SK-N-SH (cell line): ENCODE measurements around the gene FAM181A. TPM values are rescaled to one million over a fixed set of nuclear protein-coding genes. Genes with fewer than 3 reads are reported as not detected.

ENCODE experiments used
- CTCF ChIA-PET: fragments of 300-600, 350-600 bp; formaldehyde crosslinking; extraction: SDS; loops from one replicate; lab custom pipeline; 2021; lab: Yijun Ruan, JAX
- POLR2A ChIA-PET: fragments of 350-600 bp; sonication (Branson Sonifier 250); formaldehyde crosslinking; extraction: SDS; loops from one replicate; lab custom pipeline; 2020; ENCODE audit warnings: antibody characterized with exemption, inconsistent platforms; lab: Yijun Ruan, JAX
- DNase-seq: peaks from one replicate; pipeline ENCODE4 v3.0.0; 2012
- H2AFZ ChIP-seq: fragments of 200-600 bp; sonication (generic); 2 replicates; pipeline ENCODE4 v1.8.1; 2016; ENCODE audit warnings: antibody characterized with exemption, mild to moderate bottlenecking, low read depth
- H3F3A ChIP-seq: fragments of 200-600 bp; sonication (generic); replicated peaks from 2 replicates; pipeline ENCODE3; 2016; ENCODE audit warnings: antibody characterized with exemption, mild to moderate bottlenecking; ENCODE audit not compliant: insufficient read depth
- H3K27ac ChIP-seq, 2 experiments: fragments of 200-500 bp in 1 of 2; fragments of 200-600 bp in 1 of 2; sonication (Bioruptor generic) in 1 of 2; sonication (generic), shearing (Covaris generic) in 1 of 2; 2 replicates each; pipeline versions ENCODE4 v1.5.1 to v1.6.1; 2014 to 2016; ENCODE audit warnings: low read depth in 2 of 2, inconsistent platforms in 1 of 2, low read length in 1 of 2, mild to moderate bottlenecking in 1 of 2, mixed read lengths in 1 of 2
- H3K27me3 ChIP-seq: fragments of 200-600 bp; sonication (generic), shearing (Covaris generic); 2 replicates; pipeline ENCODE4 v1.6.1; 2016; ENCODE audit warnings: mixed run types; ENCODE audit not compliant: insufficient read depth
- H3K36me3 ChIP-seq, 2 experiments: fragments of 200-500 bp in 1 of 2; fragments of 200-600 bp in 1 of 2; sonication (Bioruptor generic) in 1 of 2; sonication (generic) in 1 of 2; replicated peaks in 1 of 2; 2 replicates each; pipeline versions ENCODE3 to v1.5.1; 2014 to 2016; ENCODE audit warnings: low read length in 1 of 2, mild to moderate bottlenecking in 1 of 2; ENCODE audit not compliant: insufficient read depth in 2 of 2, control insufficient read depth in 1 of 2
- H3K4me1 ChIP-seq, 2 experiments: fragments of 200-500 bp in 1 of 2; fragments of 200-600 bp in 1 of 2; sonication (Bioruptor generic) in 1 of 2; sonication (generic), shearing (Covaris generic) in 1 of 2; 2 replicates each; pipeline versions ENCODE4 v1.5.1 to v1.6.1; 2014 to 2016; ENCODE audit warnings: low read depth in 1 of 2, low read length in 1 of 2, mixed run types in 1 of 2; ENCODE audit not compliant: insufficient read depth in 2 of 2, control insufficient read depth in 1 of 2
- H3K4me2 ChIP-seq: fragments of 200-600 bp; sonication (generic), shearing (Covaris generic); 2 replicates; pipeline ENCODE4 v1.6.1; 2017; ENCODE audit warnings: mixed run types
- H3K4me3 ChIP-seq, 2 experiments: fragments of 200-500 bp in 1 of 2; fragments of 200-600 bp in 1 of 2; sonication (Bioruptor generic) in 1 of 2; sonication (generic), shearing (Covaris generic) in 1 of 2; 2 replicates each; pipeline versions ENCODE4 v1.5.1 to v1.8.1; 2014 to 2016; ENCODE audit warnings: low read depth in 2 of 2, inconsistent platforms in 1 of 2, low read length in 1 of 2, mild to moderate bottlenecking in 1 of 2, mixed read lengths in 1 of 2, moderate library complexity in 1 of 2
- H3K79me2 ChIP-seq: fragments of 200-600 bp; sonication (generic); 2 replicates; pipeline ENCODE4 v1.8.1; 2017; ENCODE audit warnings: mild to moderate bottlenecking; ENCODE audit not compliant: insufficient read depth
- H3K9ac ChIP-seq: fragments of 200-600 bp; sonication (generic); 2 replicates; pipeline ENCODE4 v1.6.1; 2017; ENCODE audit warnings: mixed run types
- H3K9me2 ChIP-seq: fragments of 200-600 bp; sonication (generic); 2 replicates; pipeline ENCODE4 v1.6.1; 2017; ENCODE audit warnings: mixed run types
- H3K9me3 ChIP-seq: fragments of 200-600 bp; sonication (generic); 2 replicates; pipeline ENCODE4 v1.6.1; 2017; ENCODE audit warnings: mixed run types, mild to moderate bottlenecking, moderate library complexity
- H4K20me1 ChIP-seq: fragments of 200-600 bp; sonication (generic); 2 replicates; pipeline ENCODE4 v1.6.1; 2017; ENCODE audit warnings: mild to moderate bottlenecking, mixed run types; ENCODE audit not compliant: insufficient read depth
- ELF1 ChIP-seq: IDR thresholded peaks from 2 replicates; pipeline ENCODE4 v1.4.0; 2012
- EP300 ChIP-seq, 2 experiments: IDR thresholded peaks; 2 replicates each; pipeline versions ENCODE4 v1.4.0 to v1.6.1; 2012; ENCODE audit warnings: borderline replicate concordance in 1 of 2, low read depth in 1 of 2, low read length in 1 of 2
- EZH2phosphoT487 ChIP-seq: fragments of 200-600 bp; sonication (generic); IDR thresholded peaks from 2 replicates; pipeline ENCODE4 v1.6.1; 2017; ENCODE audit warnings: low read depth, mixed run types, mild to moderate bottlenecking, antibody characterized with exemption, moderate library complexity, borderline replicate concordance
- FOSL2 ChIP-seq: IDR thresholded peaks from 2 replicates; pipeline ENCODE4 v1.4.0; 2012; ENCODE audit warnings: low read depth, mild to moderate bottlenecking, moderate library complexity, borderline replicate concordance
- GABPA ChIP-seq: IDR thresholded peaks from 2 replicates; pipeline ENCODE4 v1.4.0; 2012; ENCODE audit warnings: low read depth, mild to moderate bottlenecking
- GATA2 ChIP-seq: sonication (generic); formaldehyde crosslinking; IDR thresholded peaks from 2 replicates; pipeline ENCODE4 v1.5.0; 2020; ENCODE audit warnings: mild to moderate bottlenecking, missing genetic modification reagents
- JUND ChIP-seq: IDR thresholded peaks from 2 replicates; pipeline ENCODE4 v1.4.0; 2012
- MEF2A ChIP-seq: IDR thresholded peaks from 2 replicates; pipeline ENCODE4 v1.4.0; 2012; ENCODE audit warnings: low read depth, borderline replicate concordance
- MXI1 ChIP-seq: IDR thresholded peaks from 2 replicates; pipeline ENCODE4 v1.6.1; 2012; ENCODE audit warnings: mild to moderate bottlenecking, low read depth, low read length, improper control_type of control experiment
- NFIC ChIP-seq: IDR thresholded peaks from 2 replicates; pipeline ENCODE4 v1.4.0; 2012; ENCODE audit warnings: borderline replicate concordance
- POLR2AphosphoS5 ChIP-seq: IDR thresholded peaks from 2 replicates; pipeline ENCODE4 v1.6.1; 2012; ENCODE audit warnings: low read depth, low read length
- RAD21 ChIP-seq: IDR thresholded peaks from 2 replicates; pipeline ENCODE4 v1.6.1; 2012; ENCODE audit warnings: mild to moderate bottlenecking, low read length
- RCOR1 ChIP-seq: fragments of 150-350 bp; IDR thresholded peaks from 2 replicates; pipeline ENCODE4 v1.6.1; 2017; ENCODE audit warnings: antibody characterized with exemption, low read length
- REST ChIP-seq: IDR thresholded peaks from 2 replicates; pipeline ENCODE4 v1.6.1; 2012; ENCODE audit warnings: mild to moderate bottlenecking, low read depth, low read length, moderate library complexity
- RXRA ChIP-seq: IDR thresholded peaks from 2 replicates; pipeline ENCODE4 v1.4.0; 2012; ENCODE audit warnings: low read depth, mild to moderate bottlenecking, borderline replicate concordance
- SIN3A ChIP-seq: IDR thresholded peaks from 2 replicates; pipeline ENCODE4 v1.6.1; 2012; ENCODE audit warnings: low read depth, mild to moderate bottlenecking, low read length, moderate library complexity, borderline replicate concordance
- TAF1 ChIP-seq: IDR thresholded peaks from 2 replicates; pipeline ENCODE4 v1.6.1; 2012; ENCODE audit warnings: low read depth, mild to moderate bottlenecking, low read length, moderate library complexity, borderline replicate concordance
- TEAD4 ChIP-seq: IDR thresholded peaks from 2 replicates; pipeline ENCODE4 v1.4.0; 2012; ENCODE audit warnings: mild to moderate bottlenecking, borderline replicate concordance; ENCODE audit not compliant: insufficient read depth
- WGBS: methylation state at CpG from one replicate; pipeline ENCODE4 v1.1.6; 2017; ENCODE audit warnings: low lambda C conversion rate; 5-methylcytosine and 5-hydroxymethylcytosine counted together
- polyA plus RNA-seq, 3 experiments: library from polyadenylated mRNA; depleted of rRNA; stranded (reverse); fragments of >200 nt; gene quantifications; 2 replicates each; pipeline ENCODE4 v1.2.3, GENCODE V29; 2012
- TF ChIP-seq, protein P1 (sequence below): IDR thresholded peaks from 2 replicates; pipeline ENCODE4 v1.4.0; 2012; ENCODE audit warnings: low read depth
- TF ChIP-seq, protein P2 (sequence below): IDR thresholded peaks from 2 replicates; pipeline ENCODE4 v1.4.0; 2012; ENCODE audit warnings: low read depth, borderline replicate concordance

FAM181A gene
- polyA plus RNA-seq, 1 of the 3 experiments (the other 2 are of a cell fraction) = not detected

- Histone ChIP-seq H3K4me2 (no peak overlapping the region), H3K4me1 (no peaks in the 10 kb centered on the region; a peak in 1 of 4 replicates), H3F3A (no peaks in the 10 kb centered on the region), H3K9ac (no peak overlapping the region), H3K27me3 (no peaks in the 10 kb centered on the region), H3K9me3 (no peaks in the 10 kb centered on the region), H3K27ac (no peak overlapping the region), H2AFZ (no peak overlapping the region), H3K9me2 (no peaks in the 10 kb centered on the region), H4K20me1 (no peaks in the 10 kb centered on the region), H3K36me3 (no peaks in the 10 kb centered on the region)
- DNase-seq = no peak
- 54% methylated on average over 5 of the region's 7 CpGs for WGBS
- POLR2A ChIA-PET = no interaction called here
- CTCF ChIA-PET = interaction anchor here (0.8 to 6.1 kb wide), 3 partner anchors 11 to 50 kb away, joined by 3 to 75 read pairs (median 4); no protein-coding TSS in a partner anchor
- TF ChIP-seq SIN3A (no peak), RXRA (no peak), REST (no peak), GATA2 (no peak), EZH2phosphoT487 (no peak), ELF1 (no peak), MEF2A (no peak), RAD21 (no peak), GABPA (no peak), TAF1 (no peak), NFIC (no peak), FOSL2 (no peak)
- TF ChIP-seq, protein P1, sequence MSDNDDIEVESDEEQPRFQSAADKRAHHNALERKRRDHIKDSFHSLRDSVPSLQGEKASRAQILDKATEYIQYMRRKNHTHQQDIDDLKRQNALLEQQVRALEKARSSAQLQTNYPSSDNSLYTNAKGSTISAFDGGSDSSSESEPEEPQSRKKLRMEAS = no peak
- TF ChIP-seq, all 33 proteins: peak for 0
- Histone ChIP-seq H3K4me3 (no peak overlapping the region), H3K79me2 (no peaks in the 10 kb centered on the region)
Observed at GRCh38 chr14:93951635-93952540, 24.7 kb downstream of the FAM181A start.

DNA sequence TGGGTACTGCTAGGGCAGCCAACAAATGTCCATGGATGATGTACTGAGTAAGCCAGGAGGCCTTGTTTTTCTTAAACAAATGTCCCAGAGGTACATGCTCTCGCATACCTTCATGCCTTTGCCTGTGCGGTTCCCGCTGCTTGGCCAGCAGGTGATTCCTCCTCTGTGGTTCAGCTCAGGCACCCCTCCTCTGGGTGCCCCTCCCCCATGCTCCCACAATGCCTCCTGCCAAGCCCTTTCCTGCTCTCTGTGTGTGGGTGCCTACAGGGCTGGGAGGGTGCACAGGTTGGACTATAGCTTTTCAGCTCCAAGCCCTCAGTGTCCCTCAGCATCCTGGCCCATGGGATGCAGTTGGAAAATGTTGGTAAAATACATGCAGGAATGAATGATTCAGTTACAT lies 25.7 kb downstream of the FAM181A start:
- no peaks in the 10 kb centered on the region for H3F3A ChIP-seq
- CTCF ChIA-PET = interaction anchor here (0.9 to 6.1 kb wide), 4 partner anchors 8 to 84 kb away, joined by 3 to 75 read pairs (median 3); no protein-coding TSS in a partner anchor
- no peak for TF ChIP-seq TEAD4
- no peak for TF ChIP-seq MXI1
- TF ChIP-seq GATA2 = no peak
- TF ChIP-seq POLR2AphosphoS5 = no peak
- no peak for TF ChIP-seq EP300 (IDR thresholded peaks at IDR 0.05; ENCODE audit: borderline replicate concordance in 1 of 2, low read depth in 1 of 2, low read length in 1 of 2)
- no peak for TF ChIP-seq RCOR1
- no peak for TF ChIP-seq JUND
- TF ChIP-seq RXRA = no peak
- TF ChIP-seq, protein P2, sequence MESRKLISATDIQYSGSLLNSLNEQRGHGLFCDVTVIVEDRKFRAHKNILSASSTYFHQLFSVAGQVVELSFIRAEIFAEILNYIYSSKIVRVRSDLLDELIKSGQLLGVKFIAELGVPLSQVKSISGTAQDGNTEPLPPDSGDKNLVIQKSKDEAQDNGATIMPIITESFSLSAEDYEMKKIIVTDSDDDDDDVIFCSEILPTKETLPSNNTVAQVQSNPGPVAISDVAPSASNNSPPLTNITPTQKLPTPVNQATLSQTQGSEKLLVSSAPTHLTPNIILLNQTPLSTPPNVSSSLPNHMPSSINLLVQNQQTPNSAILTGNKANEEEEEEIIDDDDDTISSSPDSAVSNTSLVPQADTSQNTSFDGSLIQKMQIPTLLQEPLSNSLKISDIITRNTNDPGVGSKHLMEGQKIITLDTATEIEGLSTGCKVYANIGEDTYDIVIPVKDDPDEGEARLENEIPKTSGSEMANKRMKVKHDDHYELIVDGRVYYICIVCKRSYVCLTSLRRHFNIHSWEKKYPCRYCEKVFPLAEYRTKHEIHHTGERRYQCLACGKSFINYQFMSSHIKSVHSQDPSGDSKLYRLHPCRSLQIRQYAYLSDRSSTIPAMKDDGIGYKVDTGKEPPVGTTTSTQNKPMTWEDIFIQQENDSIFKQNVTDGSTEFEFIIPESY = no peak
- H3K4me3 ChIP-seq = no peak overlapping the region
- H3K36me3 ChIP-seq = no peaks in the 10 kb centered on the region
- no peaks in the 10 kb centered on the region; a peak in 1 of 4 replicates for H3K4me1 ChIP-seq
- H3K27ac ChIP-seq = no peak overlapping the region
- H3K27me3 ChIP-seq = no peaks in the 10 kb centered on the region
- DNase-seq = no peak
- no peak overlapping the region for H3K9ac ChIP-seq
- no peak overlapping the region for H3K4me2 ChIP-seq
- POLR2A ChIA-PET = no interaction called here
- no peaks in the 10 kb centered on the region for H3K79me2 ChIP-seq
- no peaks in the 10 kb centered on the region for H3K9me2 ChIP-seq
- no peak overlapping the region for H2AFZ ChIP-seq
- H4K20me1 ChIP-seq = no peaks in the 10 kb centered on the region
- no peaks in the 10 kb centered on the region for H3K9me3 ChIP-seq
- 96% methylated on average over 3 of the region's 3 CpGs for WGBS
